Measurements from ENCODE around the gene DUSP8. TPM values are rescaled to one million over a fixed set of nuclear protein-coding genes. Genes with fewer than 3 reads are reported as not detected.

DUSP8 gene
- total and polyA plus RNA-seq, 2 of the 8 experiments (the other 6 are each of a cell fraction or from before 2014, with no cell fraction given) = 2.8 to 3.6 TPM

DNA sequence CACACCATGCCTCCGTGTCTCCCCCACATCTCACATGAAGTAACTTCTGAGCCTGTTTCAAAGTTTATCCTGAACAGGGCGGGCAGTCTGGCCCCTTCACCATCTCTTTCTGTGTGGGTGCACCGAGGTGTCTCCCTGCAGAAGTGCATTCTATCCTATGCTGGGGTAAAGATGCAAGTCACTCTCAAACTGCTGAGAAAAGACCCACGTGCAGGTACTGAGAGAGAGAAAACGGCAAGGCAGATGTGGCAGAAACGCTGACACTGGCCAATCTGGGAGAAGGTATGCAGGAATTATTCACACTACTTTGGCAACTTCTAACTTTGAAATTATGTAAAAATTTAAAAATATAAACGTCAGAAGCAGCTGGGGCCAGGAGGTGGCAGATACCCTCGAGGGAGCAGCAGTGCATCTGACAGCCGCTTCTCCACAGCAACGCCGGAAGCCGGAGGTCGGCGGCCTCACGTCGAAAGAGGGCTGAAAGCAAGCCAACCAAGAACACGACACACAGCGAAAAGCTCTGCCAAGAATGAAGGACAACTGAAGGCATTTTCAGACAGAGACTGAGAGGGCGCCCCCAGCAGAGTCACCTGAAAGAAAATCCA, 51.3 kb downstream of the DUSP8 start (continued):
- TF ChIP-seq, protein P1, sequence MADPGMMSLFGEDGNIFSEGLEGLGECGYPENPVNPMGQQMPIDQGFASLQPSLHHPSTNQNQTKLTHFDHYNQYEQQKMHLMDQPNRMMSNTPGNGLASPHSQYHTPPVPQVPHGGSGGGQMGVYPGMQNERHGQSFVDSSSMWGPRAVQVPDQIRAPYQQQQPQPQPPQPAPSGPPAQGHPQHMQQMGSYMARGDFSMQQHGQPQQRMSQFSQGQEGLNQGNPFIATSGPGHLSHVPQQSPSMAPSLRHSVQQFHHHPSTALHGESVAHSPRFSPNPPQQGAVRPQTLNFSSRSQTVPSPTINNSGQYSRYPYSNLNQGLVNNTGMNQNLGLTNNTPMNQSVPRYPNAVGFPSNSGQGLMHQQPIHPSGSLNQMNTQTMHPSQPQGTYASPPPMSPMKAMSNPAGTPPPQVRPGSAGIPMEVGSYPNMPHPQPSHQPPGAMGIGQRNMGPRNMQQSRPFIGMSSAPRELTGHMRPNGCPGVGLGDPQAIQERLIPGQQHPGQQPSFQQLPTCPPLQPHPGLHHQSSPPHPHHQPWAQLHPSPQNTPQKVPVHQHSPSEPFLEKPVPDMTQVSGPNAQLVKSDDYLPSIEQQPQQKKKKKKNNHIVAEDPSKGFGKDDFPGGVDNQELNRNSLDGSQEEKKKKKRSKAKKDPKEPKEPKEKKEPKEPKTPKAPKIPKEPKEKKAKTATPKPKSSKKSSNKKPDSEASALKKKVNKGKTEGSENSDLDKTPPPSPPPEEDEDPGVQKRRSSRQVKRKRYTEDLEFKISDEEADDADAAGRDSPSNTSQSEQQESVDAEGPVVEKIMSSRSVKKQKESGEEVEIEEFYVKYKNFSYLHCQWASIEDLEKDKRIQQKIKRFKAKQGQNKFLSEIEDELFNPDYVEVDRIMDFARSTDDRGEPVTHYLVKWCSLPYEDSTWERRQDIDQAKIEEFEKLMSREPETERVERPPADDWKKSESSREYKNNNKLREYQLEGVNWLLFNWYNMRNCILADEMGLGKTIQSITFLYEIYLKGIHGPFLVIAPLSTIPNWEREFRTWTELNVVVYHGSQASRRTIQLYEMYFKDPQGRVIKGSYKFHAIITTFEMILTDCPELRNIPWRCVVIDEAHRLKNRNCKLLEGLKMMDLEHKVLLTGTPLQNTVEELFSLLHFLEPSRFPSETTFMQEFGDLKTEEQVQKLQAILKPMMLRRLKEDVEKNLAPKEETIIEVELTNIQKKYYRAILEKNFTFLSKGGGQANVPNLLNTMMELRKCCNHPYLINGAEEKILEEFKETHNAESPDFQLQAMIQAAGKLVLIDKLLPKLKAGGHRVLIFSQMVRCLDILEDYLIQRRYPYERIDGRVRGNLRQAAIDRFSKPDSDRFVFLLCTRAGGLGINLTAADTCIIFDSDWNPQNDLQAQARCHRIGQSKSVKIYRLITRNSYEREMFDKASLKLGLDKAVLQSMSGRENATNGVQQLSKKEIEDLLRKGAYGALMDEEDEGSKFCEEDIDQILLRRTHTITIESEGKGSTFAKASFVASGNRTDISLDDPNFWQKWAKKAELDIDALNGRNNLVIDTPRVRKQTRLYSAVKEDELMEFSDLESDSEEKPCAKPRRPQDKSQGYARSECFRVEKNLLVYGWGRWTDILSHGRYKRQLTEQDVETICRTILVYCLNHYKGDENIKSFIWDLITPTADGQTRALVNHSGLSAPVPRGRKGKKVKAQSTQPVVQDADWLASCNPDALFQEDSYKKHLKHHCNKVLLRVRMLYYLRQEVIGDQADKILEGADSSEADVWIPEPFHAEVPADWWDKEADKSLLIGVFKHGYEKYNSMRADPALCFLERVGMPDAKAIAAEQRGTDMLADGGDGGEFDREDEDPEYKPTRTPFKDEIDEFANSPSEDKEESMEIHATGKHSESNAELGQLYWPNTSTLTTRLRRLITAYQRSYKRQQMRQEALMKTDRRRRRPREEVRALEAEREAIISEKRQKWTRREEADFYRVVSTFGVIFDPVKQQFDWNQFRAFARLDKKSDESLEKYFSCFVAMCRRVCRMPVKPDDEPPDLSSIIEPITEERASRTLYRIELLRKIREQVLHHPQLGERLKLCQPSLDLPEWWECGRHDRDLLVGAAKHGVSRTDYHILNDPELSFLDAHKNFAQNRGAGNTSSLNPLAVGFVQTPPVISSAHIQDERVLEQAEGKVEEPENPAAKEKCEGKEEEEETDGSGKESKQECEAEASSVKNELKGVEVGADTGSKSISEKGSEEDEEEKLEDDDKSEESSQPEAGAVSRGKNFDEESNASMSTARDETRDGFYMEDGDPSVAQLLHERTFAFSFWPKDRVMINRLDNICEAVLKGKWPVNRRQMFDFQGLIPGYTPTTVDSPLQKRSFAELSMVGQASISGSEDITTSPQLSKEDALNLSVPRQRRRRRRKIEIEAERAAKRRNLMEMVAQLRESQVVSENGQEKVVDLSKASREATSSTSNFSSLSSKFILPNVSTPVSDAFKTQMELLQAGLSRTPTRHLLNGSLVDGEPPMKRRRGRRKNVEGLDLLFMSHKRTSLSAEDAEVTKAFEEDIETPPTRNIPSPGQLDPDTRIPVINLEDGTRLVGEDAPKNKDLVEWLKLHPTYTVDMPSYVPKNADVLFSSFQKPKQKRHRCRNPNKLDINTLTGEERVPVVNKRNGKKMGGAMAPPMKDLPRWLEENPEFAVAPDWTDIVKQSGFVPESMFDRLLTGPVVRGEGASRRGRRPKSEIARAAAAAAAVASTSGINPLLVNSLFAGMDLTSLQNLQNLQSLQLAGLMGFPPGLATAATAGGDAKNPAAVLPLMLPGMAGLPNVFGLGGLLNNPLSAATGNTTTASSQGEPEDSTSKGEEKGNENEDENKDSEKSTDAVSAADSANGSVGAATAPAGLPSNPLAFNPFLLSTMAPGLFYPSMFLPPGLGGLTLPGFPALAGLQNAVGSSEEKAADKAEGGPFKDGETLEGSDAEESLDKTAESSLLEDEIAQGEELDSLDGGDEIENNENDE (IDR thresholded peaks at IDR 0.05; ENCODE audit: insufficient replicate concordance, low read length) = no peak
- TF ChIP-seq SIN3A (conservative IDR thresholded peaks at IDR 0.05 in 1 of 2, IDR thresholded peaks at IDR 0.05 in 1 of 2; ENCODE audit: low read depth in 1 of 2, low read length in 2 of 2) (no peak), POLR2A (IDR thresholded peaks at IDR 0.05; ENCODE audit: control extremely low read depth in 1 of 2, low read depth in 2 of 2, low read length in 2 of 2) (no peak), BACH1 (IDR thresholded peaks at IDR 0.05; ENCODE audit: low read length) (no peak), TCF12 (IDR thresholded peaks at IDR 0.05; ENCODE audit: low read depth, low read length) (no peak), TAF1 (IDR thresholded peaks at IDR 0.05; ENCODE audit: low read depth, low read length) (no peak), YY1 (IDR thresholded peaks at IDR 0.05; ENCODE audit: low read depth, low read length) (no peak), KDM5A (IDR thresholded peaks at IDR 0.05; ENCODE audit: low read length) (no peak), MAFK (IDR thresholded peaks at IDR 0.05; ENCODE audit: low read depth, low read length) (no peak), EZH2 (IDR thresholded peaks at IDR 0.05; ENCODE audit: low read depth, low read length, severe bottlenecking) (no peak), POLR2AphosphoS5 (IDR thresholded peaks at IDR 0.05; ENCODE audit: low read depth, low read length) (no peak), SP4 (IDR thresholded peaks at IDR 0.05; ENCODE audit: low read length) (no peak), PHF8 (conservative IDR thresholded peaks at IDR 0.05; ENCODE audit: low read depth, low read length) (no peak)
